Globus pallidus (tissue), 1 donor: ENCODE results near the gene LIN7C.
A peak's percentile ranks its signal among the peaks of the same experiment; 100 is the strongest.
"Not testable (repeated sequence)": the region's sequence is repeated elsewhere in the genome, so short reads cannot be mapped to it uniquely, and the experiment has no call there.

Source experiments
- DNase-seq: peaks from one replicate; pipeline ENCODE4 v3.0.0-alpha.2; 2015; ENCODE audit warnings: low spot score

LIN7C gene

DNA sequence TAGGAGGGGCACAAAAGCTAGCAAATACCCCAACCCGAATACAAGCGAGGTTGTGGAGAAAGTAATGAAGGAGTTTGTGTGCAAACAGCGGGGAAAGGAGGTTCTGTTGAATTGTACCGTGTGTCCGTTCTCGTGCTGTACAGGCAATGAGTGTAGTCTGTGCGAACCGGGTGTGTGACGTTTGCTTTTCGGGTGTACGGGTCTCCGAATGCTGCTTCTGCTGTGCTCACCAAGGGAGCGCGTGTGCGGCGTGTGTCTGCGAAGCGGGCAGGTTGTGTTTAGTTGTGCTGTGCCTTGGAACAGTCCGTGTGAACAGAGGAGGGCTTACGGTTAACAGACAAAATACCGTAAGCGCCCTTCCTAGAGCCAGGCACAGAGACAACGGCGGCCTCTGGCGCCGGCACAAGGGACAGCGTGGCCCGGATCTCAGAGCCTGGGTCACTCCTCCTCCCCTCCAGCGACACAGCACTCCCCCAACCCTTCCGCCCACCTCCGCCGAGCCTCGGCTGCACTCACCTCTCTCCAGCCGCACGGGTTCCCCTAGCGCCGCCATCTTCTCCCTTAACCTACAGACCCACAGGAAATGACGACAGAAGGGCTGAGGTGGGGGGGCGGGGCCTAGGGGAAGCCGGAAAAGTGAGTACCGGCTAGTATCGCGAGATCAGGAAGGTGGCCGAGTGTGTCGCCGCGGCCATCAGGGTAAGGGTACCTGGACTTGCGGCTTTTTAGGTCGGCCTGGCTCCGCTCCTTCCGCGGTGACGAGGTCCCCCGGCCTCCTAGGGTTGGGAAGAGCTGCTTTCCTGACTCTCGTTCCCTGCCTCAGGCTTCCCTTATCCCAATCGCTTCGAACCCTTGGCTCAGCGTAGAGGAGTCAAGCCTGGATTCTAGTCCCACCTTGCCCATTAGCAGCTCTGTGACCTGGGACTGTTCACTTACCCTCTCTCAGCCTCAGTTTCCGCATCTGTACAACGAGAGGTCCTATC, at the start of gene LIN7C:
TSS of gene LIN7C (minus strand) at position 570 of the 983 bp plus-strand sequence. CDS start at position 553, 17 bp downstream.
- peak; percentile 94 for DNase-seq

DNA sequence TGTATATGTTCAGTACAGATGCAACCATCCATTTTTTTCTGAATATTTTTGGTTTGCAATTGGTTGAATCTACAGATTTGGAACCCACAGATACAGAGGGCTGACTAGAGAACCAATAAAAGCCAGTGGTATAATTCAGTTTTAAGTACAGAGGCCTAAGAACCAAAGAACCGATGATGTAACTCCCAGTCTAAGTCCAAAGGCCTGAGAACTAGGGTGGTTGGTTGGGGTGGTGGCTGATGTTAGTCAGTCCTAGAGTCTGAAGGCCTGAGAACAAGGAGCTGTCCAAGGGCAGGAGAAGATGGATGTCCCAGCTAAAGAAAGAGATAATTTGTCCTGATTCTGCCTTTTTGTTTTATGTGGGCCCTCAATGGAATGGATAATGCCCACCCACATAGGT, 48.7 kb upstream of the LIN7C start:
- no peak for DNase-seq

DNA sequence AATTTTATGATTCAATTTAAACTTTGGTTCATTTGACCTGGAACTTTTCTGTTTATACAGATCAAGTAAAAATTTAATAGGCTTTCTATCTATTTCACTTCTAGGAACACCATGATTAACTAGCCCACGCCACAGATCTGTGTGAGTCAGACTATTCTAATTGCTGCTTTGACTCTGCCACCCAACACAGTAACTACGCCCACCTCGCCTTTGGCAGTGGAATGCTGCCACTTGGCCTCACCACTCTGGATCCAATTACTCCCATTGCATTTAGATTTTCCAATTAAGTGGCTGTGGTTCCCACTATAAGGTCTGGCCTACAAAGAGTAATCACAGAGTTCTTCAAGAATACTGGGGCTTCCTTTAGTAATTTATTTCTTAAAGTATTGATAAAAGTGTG, 46.6 kb upstream of the LIN7C start:
- no peak for DNase-seq

GRCh38 chr11:27552341-27552740, 45.8 kb upstream of the LIN7C start:
- no peak for DNase-seq

GRCh38 chr11:27551127-27551526, 44.6 kb upstream of the LIN7C start:
- DNase-seq: no peak

DNA sequence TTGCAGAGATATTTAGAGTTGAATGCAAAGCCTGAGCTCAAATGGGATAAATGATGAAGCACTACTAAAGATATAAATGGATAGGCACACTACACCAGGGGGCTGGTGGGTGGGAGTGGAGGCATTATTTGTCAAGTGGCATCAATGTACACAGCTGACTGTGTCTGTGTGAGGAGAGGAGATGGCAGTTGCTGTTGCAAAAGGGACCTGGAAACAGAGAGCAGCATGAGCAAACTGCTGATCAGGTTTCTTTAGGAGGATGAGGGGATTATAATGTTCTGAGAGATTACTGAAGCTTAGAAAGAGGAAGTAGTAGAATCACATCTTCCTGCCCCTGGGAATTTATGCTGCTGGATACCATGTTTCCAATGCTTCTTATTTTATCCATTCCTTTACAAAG, 39.4 kb upstream of the LIN7C start:
- no peak for DNase-seq

DNA sequence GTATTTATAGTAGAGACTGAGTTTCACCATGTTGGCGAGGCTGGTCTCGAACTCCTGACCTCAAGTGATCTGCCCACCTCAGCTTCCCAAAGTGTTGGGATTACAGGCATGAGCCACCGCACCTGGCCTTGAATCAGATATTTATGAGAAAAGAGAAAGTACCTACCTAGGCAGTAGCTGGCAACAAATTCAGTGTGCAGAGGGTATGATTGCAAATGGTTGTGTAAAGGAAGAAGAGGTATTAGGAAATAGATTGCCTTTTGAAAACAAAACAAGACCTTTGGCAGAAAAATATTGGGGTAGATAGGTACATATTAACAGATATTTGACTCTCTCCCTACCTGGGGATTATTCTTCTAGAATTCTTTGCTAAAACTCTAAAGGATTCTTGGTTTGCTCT, 38.5 kb upstream of the LIN7C start:
- DNase-seq: no peak

DNA sequence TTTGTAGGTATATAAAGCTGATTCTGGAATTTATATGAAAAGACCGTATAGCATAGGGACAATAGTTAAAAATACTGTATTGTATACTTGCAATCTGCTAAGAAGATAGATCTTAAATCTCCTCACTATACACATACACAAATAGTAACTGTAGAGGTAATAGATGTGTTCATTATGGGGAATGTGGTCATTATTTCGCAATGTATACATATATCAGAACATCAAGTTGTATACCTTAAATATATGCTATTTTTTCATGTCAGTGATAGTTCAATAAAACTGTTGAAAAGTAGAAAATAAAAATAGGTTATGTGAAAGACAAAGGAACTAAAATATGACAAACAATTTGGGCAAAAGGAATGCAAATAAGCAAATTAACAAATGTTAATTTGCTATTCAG, 35.2 kb upstream of the LIN7C start:
- DNase-seq: no peak

DNA sequence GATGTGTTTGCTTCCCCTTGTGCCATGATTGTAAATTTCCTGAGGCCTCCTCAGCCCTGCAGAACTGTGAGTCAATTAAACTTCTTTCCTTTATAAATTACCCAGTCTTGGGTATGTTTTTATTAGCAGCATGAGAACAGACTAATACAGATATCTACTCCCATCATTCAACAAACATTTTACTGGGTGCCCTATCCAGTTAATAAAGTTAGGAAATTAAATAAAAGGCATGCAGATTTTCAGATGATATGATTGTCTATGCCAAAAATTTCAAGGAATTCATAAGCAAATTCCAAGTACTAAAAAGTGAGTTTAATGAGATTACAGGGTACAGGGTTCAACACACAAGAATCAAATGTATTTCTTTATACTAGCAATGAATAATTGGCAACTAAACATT, 33.5 kb upstream of the LIN7C start:
- DNase-seq: no peak

GRCh38 chr11:27535103-27535502, 28.5 kb upstream of the LIN7C start:
- DNase-seq: no peak

- DNase-seq: no peak
These were observed 26.2 kb upstream of the LIN7C start for GRCh38 chr11:27532652-27533325.

DNA sequence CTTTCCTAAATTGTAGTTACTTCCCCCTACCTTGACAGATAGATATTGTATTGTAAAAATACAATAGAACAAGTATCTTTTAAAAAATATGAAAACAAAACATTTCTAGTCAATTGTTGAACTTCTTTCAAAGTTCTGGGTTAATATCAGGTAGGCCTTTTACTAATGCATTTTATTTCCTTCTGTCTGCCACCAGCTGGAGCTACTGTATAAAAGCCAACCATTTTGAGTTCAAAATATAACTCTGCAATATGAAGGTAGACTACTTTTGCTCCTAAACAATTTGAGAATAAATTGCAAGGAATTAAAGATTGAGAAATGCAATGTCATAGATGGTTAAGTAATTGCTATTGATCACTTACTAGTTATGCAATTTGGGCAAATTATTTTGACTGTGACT, 22.1 kb upstream of the LIN7C start:
- no peak for DNase-seq

DNA sequence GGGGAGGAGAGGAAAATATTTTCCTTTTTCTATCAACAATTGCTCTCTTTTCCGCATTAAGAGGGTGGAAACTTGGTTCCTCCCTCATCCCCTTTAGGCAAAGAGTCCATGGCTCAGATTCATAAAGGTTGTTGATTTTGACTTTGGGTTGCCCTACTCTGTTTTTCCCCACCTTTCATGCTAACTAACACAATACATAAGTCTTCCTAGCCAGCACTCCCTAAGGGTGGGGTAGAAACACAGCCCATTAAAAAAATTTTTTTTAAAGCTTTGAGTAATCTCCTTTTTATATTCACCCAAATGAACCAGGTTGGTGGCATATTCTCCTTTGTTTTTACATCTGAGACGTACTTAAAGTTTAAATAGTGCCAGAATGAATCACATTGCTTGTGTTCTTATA, 20.0 kb upstream of the LIN7C start:
- DNase-seq: no peak

GRCh38 chr11:27525824-27526516, 19.4 kb upstream of the LIN7C start:
- DNase-seq: no peak

GRCh38 chr11:27524155-27524554, 17.6 kb upstream of the LIN7C start:
- no peak for DNase-seq

GRCh38 chr11:27520226-27520625, 13.7 kb upstream of the LIN7C start:
- DNase-seq: no peak

DNA sequence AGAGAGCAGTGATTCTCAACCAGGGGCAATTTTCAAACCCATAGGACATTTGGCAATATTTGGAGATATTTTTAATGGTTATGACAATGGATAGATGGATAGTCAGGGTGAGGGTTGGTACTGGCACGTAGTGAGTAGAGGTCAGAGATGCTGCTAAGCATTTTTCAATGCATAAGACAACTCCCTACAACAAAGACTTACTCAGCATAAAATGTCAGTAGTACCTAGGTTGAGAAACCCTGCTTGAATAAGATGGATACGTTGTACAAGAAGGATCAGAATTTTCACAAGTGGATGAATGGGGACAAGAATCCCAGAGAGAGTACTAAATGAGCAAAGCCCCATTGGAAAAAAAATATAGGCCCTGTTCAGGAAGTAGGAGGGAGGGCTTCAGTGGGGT, 11.9 kb upstream of the LIN7C start:
- no peak for DNase-seq

DNA sequence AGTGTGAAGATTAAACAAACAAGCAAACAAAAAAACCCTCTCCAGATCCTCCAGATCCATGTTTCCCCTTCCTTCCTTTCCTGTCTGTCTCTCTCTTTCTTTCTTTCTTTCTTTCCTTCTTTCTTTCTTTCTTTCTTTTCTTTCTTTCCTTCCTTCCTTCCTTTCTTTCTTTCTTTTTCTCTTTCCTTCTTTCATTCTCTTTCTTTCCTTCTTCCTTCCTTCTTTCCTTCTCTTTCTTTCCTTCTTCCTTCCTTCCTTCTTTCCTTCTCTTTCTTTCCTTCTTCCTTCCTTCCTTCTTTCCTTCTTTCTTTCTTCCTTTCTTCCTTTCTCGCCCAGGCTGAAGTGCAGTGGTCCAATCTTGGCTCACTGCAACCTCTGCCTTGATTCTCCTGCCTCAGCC, 10.9 kb upstream of the LIN7C start:
- not testable (repeated sequence) for DNase-seq

DNA sequence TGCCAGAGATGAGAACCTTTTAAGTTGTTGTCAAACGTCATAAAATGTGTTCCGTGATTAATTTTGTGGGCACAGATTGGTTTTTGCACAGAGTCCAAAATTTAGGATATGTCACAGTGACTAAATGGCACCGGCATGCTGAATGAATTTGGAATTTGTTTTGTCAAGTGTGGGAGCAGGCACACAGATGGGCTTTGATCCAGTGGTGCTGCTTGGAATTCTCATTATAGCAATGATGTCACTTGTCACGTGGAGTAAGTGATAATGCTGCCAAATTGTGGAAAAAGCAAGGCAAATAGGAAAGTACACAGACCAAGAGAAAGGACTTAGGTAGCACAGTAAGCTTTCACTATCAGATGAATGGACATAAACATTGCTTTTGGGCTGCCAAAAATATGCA, 8.0 kb upstream of the LIN7C start:
- peak; percentile 11 for DNase-seq

GRCh38 chr11:27514076-27514475, 7.5 kb upstream of the LIN7C start:
- no peak for DNase-seq

- DNase-seq: no peak
These were observed 6.8 kb upstream of the LIN7C start for GRCh38 chr11:27513389-27513788.

- DNase-seq: no peak
These were observed 5.7 kb upstream of the LIN7C start for GRCh38 chr11:27512238-27512637.

DNA sequence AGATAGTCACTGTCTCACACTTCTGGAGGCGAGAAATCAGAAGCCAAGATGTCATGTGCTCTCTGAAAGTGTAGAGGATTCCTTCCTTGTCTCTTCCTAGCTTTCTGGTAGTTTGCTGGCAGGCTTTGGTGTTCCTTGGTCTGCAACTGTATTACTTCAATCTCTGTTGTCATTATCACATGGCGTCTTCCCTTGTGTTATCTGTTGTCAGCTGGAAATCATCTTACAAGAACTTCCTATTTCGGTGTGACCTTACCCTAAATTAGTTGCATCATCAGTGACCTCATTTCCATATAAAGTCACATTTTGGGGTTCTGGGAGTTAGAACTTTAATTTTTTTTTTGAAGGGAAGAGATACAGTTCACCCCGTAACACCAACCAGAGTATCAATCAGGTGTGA, 3.3 kb upstream of the LIN7C start:
- no peak for DNase-seq
